Colonic mucosa (tissue), 4 donors: ENCODE data around the gene DES. TPM values are rescaled to one million over a fixed set of nuclear protein-coding genes. Genes with fewer than 3 reads are reported as not detected.

ENCODE experiments used
- DNase-seq: peaks from one replicate; pipeline ENCODE4 v3.0.0-alpha.2; 2020
- H3K27ac ChIP-seq: fragments of 200-600 bp; one replicate; pipeline ENCODE4 v1.8.0; 2021
- H3K27me3 ChIP-seq: fragments of 200-600 bp; one replicate; pipeline ENCODE4 v1.8.0; 2021
- H3K36me3 ChIP-seq: fragments of 200-600 bp; one replicate; pipeline ENCODE4 v1.8.0; 2021
- H3K4me1 ChIP-seq: fragments of 200-600 bp; one replicate; pipeline ENCODE4 v1.8.0; 2021; ENCODE audit warnings: mild to moderate bottlenecking
- H3K4me3 ChIP-seq: fragments of 200-600 bp; one replicate; pipeline ENCODE4 v1.8.0; 2021
- H3K9ac ChIP-seq, 2 donors: one replicate each; pipeline ENCODE4 v1.7.0; 2013; ENCODE audit warnings: control low read depth in 2 of 2, low read depth in 2 of 2, low read length in 2 of 2
- H3K9me3 ChIP-seq: fragments of 200-600 bp; one replicate; pipeline ENCODE4 v1.8.0; 2021
- intact Hi-C: fragments of 100-400 bp; cut with DNase I; formaldehyde crosslinking; loops from one replicate; pipeline ENCODE4 v1.14.1; 2022
- total RNA-seq, 2 donors: library from RNA; stranded (reverse); fragmentation: NEBNext Ultra II Directional in 1 of 2; extraction: Animal tissue kit (Norgen Biotek cat#: 25700) in 1 of 2; gene quantifications; one replicate each; pipeline ENCODE4 v1.2.1, GENCODE V29; 2021
- TF ChIP-seq, protein P1 (sequence below): fragments of 200-600 bp; IDR thresholded peaks from one replicate; pipeline ENCODE4 v1.8.0; 2022; ENCODE audit warnings: antibody characterized with exemption, mild to moderate bottlenecking
- donor health status: healthy.
- donor health status: DM: no; HTN: no; CAD: no.
- donor health status: DM: no; HTN: no; CAD: no.

DES gene
- total RNA-seq, 2 donors from 2014 or later = 24.0 to 917 TPM

DNA sequence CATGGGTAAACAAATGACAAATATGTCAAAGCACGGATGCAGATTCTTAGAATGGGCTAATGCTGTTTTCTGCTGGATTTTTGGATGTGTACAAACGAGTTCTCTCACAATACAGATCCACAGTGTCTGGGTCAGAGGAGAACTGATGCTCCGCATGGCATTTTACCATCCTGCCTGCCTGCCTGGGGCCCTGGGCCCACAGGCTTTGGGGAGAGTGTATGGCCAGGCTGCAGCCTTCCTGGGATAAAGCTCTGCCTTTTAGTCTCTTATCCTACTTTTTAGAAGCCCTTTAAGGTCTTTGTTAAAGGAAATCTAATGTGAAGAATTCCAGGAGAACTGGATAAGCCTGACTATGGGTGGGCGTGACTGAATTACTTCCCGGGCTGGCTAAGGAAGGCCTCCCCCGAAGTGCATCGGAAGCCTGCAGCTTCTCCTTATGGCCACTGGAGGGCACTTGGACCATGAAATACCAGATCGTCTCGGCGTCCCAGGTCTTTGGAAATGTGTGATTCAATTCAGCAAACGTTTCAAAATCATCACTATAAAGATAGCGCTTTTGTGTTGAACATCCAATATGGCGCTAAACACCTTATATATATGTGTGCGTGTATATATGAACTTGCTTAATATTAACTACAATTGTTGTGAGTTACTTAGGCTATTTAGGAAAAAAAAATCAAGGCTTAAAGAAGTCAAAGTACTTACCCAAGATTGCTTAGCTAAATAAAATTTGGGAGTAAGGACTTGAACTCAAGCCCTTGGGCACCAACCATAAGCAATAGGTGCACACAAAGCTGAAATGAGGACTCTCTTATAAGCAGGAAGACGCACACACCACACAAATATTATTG is 15.3 kb upstream of the DES start:
- no peaks in the 10 kb centered on the region for H3K27me3 ChIP-seq
- H3K9ac ChIP-seq = no peak overlapping the region
- TF ChIP-seq, protein P1, sequence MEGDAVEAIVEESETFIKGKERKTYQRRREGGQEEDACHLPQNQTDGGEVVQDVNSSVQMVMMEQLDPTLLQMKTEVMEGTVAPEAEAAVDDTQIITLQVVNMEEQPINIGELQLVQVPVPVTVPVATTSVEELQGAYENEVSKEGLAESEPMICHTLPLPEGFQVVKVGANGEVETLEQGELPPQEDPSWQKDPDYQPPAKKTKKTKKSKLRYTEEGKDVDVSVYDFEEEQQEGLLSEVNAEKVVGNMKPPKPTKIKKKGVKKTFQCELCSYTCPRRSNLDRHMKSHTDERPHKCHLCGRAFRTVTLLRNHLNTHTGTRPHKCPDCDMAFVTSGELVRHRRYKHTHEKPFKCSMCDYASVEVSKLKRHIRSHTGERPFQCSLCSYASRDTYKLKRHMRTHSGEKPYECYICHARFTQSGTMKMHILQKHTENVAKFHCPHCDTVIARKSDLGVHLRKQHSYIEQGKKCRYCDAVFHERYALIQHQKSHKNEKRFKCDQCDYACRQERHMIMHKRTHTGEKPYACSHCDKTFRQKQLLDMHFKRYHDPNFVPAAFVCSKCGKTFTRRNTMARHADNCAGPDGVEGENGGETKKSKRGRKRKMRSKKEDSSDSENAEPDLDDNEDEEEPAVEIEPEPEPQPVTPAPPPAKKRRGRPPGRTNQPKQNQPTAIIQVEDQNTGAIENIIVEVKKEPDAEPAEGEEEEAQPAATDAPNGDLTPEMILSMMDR = peak; percentile 89
- no peaks in the 10 kb centered on the region for H3K36me3 ChIP-seq
- intact Hi-C loops = loop anchor here (5.0 kb wide), 1 partner anchor 74 kb away; no protein-coding TSS in a partner anchor
- H3K4me3 ChIP-seq = no peak overlapping the region
- DNase-seq = peak; percentile 65
- H3K27ac ChIP-seq = no peak overlapping the region
- no peaks in the 10 kb centered on the region for H3K9me3 ChIP-seq
- H3K4me1 ChIP-seq = peaks cover 11% of the 10 kb centered on the region

DNA sequence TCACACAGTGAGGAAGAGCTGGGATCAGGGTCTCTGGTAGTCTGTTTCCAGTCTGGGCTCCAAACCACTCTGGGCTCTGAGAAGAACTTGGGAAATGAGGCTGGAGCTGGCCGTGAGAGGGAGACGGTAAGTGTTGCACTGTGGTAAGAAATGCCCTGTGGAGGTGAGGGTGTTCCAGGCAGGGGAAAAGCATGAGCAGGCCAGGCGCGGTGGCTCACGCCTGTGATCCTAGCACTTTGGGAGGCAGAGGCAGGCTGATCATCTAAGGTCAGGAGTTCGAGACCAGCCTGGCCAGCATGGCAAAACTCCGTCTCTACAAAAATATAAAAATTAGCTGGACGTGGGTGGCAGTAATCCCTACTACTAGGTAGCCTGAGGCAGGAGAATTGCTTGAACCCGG is 14.3 kb upstream of the DES start:
- Histone ChIP-seq H3K9me3 (no peaks in the 10 kb centered on the region), H3K4me3 (no peak overlapping the region), H3K9ac (no peak overlapping the region), H3K36me3 (no peaks in the 10 kb centered on the region), H3K4me1 (peaks cover 5% of the 10 kb centered on the region), H3K27ac (no peak overlapping the region), H3K27me3 (no peaks in the 10 kb centered on the region)
- TF ChIP-seq, protein P1 = no peak
- intact Hi-C loops = loop anchor here (5.0 kb wide), 1 partner anchor 73 kb away; no protein-coding TSS in a partner anchor
- no peak for DNase-seq

DNA sequence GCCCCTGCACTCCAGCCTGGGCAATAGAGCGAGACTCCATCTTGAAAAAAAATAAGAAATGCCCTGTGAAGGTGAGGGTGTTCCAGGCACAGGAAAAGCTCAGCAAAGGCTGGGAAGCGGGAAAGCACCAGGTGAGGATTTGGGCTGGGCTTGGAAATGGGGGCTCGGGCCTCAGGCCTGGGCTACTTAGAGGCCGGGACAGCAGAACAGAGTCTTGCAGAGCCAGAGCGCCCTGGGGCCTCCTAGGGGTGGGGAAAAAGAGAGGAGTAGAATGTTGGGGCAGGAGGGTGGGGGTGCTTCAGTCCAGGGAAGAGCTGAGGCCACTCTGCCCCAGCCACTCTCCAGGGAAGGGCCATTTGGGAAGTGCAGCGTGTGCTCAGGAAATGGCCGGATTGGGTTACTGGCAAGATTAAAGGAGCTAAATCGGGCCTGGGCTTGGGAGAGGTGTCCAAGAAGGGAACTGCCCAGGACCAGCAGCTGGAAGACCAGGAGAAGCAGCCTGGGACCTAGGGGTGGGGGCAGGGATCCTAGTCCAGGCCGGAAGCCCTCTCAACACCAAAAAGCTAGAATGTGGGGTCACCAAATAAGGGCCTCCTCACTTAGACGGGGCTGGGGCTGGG is 13.8 kb upstream of the DES start:
- no peak overlapping the region for H3K9ac ChIP-seq
- TF ChIP-seq, protein P1 = no peak
- H3K9me3 ChIP-seq = no peaks in the 10 kb centered on the region
- no peak overlapping the region for H3K27ac ChIP-seq
- intact Hi-C loops = loop anchor here (5.0 kb wide), 1 partner anchor 73 kb away; no protein-coding TSS in a partner anchor
- no peaks in the 10 kb centered on the region for H3K27me3 ChIP-seq
- H3K4me3 ChIP-seq = no peak overlapping the region
- H3K4me1 ChIP-seq = peaks cover 3% of the 10 kb centered on the region
- DNase-seq = no peak
- no peaks in the 10 kb centered on the region for H3K36me3 ChIP-seq

DNA sequence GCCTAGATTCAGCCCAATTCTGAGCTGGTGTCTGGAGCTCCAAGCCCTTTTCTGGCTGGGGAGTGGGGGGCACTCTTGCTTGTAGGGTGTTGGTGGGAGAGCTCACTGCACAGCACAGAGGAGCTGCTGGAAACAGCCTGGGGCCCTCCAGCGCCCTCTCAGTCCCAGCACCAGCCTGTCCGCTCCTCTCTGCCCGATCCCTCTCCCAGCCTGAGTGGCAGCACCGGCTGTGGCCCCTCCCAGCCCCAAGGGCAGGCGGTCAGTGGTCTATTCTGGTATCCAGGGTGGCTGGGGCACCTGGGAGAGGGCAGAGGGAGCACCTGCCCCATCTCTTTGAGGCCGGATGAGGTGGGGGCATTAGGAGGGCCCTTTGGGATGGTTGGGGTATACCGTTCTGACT is 13.2 kb upstream of the DES start:
- intact Hi-C loops = loop anchor here (5.0 kb wide), 1 partner anchor 72 kb away; no protein-coding TSS in a partner anchor
- H3K9ac ChIP-seq = no peak overlapping the region

DNA sequence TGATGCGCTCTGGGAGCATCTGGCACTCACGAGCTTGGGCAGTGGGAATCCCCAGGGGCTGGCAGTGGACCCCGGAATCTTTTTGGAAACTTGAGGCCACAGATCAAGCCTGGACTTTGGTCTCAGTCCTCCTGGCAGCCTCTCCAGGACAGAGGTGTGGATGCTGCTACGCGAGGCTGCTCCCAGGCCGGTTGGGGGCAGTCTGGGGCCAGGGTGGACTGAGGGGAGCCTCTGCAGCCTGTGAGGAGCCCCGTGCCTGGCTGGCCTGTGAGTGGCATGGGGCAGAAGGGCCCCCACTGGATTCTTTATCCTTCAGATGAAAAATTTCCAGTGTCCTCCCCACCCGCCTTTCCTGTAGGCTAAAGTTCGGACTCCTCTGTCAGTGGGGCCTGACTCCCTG is 12.7 kb upstream of the DES start:
- H3K9ac ChIP-seq = peak overlapping the region in 1 of 2 donors; percentile 24
- intact Hi-C loops = no loop called here
- no peaks in the 10 kb centered on the region for H3K36me3 ChIP-seq
- no peaks in the 10 kb centered on the region for H3K9me3 ChIP-seq
- H3K4me1 ChIP-seq = no peaks in the 10 kb centered on the region
- TF ChIP-seq, protein P1 = no peak
- no peak for DNase-seq
- H3K4me3 ChIP-seq = no peak overlapping the region
- no peaks in the 10 kb centered on the region for H3K27me3 ChIP-seq
- peak overlapping the region; percentile 32 for H3K27ac ChIP-seq

More for the DNA sequence above, 13.2 kb upstream of the DES start:
- Histone ChIP-seq H3K9me3 (no peaks in the 10 kb centered on the region), H3K27ac (peak overlapping the region; percentile 27), H3K36me3 (no peaks in the 10 kb centered on the region), H3K4me1 (no peaks in the 10 kb centered on the region), H3K27me3 (no peaks in the 10 kb centered on the region), H3K4me3 (no peak overlapping the region)
- TF ChIP-seq, protein P1 = no peak
- DNase-seq = no peak
